Measurements from ENCODE around the gene PTCRA.

GRCh38 chr6:42942444-42942843, 26.6 kb downstream of the PTCRA start:
- TF ChIP-seq MAX (IDR thresholded peaks at IDR 0.05; ENCODE audit: low read depth, low read length) (no peak), CTCF (IDR thresholded peaks at IDR 0.05; ENCODE audit: low read depth, low read length) (no peak), POLR2A (IDR thresholded peaks at IDR 0.05; ENCODE audit: extremely low read depth, insufficient read length) (no peak), MYC (IDR thresholded peaks at IDR 0.05; ENCODE audit: low read depth, low read length) (no peak)
